ENCODE results near the gene HEPACAM2.

- no peak for TF ChIP-seq POLR2AphosphoS5 (IDR thresholded peaks at IDR 0.05)
- TF ChIP-seq POLR2A (IDR thresholded peaks at IDR 0.05), result no peak
- TF ChIP-seq CTCF (IDR thresholded peaks at IDR 0.05), result no peak
These were observed 80.9 kb downstream of the HEPACAM2 start for GRCh38 chr7:93145354-93145753.

Data from prostate gland (tissue), 2 donors.